Fibroblast of skin of left quadriceps (primary cell): ENCODE data around the gene PRDM5.

ENCODE experiments used
- DNase-seq, 2 experiments: peaks; one replicate each; pipeline ENCODE4 v3.0.0-alpha.2; 2013; ENCODE audit warnings: low read depth in 2 of 2

Gene PRDM5

DNA sequence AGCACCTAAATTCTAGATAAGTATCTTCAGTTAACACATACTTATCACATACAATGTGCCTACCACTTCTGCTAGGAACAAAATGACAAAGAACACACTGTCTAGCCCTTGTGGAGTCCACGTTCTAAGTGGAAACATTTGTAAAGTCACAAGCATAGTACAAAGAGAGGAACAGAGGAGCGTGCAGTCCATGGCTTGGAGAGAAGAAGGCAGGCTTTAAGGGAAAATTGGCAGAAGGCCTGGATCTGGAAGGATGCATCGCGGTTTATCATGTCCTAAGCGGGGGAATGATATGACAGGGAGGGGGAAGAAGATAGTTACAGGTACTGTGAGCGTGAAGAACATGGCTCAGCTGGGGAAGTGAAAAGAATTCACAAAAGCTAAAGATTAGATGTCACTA, 218.0 kb downstream of the PRDM5 start:
- DNase-seq, result no peak

DNA sequence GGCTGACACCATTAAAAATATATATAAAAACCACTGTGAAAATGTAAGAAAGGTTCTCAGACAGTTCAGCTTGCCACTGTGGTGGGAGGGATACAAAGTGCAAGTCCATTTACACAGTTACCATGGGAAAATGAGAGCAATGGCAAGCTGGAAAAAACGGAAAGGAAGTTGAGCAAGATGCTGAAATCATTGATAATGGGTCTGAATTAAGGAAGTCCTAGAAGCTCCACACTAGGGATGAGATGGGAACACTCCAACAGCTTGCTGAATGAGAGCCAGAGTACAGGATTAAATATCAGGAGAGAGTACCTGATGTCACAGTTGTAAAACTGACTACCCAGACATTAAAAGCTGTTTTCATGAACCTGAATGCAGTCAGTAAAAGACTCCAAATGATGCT, 218.6 kb downstream of the PRDM5 start:
- no peak for DNase-seq

DNA sequence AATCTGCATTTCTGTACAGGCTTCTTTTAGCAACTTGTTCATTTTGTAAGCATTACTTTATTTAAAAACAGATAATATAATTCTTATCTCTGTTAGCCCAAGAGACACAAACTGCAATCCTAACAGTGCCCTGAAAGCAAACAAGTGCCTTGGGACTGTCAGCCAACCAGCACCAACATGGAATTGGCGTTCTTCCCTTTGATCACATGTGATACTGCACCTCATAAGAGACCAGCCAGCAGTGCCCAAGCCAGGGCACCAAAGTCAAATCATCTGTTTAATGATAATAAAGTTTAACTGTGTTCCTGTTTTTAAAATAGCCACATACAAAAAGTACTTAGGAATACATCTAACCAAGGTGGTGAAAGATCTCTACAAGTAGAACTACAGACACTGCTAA, 223.2 kb downstream of the PRDM5 start:
- no peak for DNase-seq

DNA sequence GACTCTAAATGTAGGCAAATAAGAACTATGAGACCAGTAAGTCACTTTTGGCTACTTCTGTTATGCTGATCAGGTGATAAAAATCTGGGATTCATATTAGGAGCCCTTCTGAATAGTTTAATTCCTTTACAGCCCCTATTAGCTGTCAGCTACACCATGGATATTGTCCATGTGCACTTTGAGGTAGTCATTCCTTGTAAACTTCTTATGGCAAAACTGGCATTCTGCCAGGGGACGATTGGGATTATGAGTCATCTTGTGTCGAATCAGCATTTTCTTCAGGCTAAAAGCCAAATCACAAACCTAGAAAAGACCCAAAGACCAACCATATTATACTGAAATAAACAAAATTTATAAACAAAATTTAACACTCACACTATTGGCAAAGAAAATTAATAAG, 227.6 kb downstream of the PRDM5 start:
- DNase-seq, result peak; percentile 50 to 53

DNA sequence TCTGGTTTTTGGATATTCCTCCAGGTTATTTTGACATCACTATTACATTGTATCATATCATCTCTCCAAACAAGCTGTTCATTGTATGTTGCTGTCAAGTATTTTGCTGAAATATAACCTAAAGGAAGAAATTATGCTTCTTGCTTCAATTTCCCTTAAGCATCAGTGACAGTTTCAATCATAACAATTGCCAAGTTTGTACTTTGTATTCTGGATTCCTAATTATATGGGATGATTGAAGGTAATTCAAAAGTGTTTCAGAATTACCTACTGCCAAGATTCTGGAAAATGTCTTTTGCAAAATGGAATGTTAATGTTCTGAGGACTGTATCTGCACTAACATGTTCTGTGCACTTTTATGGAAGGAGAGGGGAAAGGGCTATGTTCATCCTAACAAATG, 228.7 kb downstream of the PRDM5 start:
- no peak for DNase-seq

DNA sequence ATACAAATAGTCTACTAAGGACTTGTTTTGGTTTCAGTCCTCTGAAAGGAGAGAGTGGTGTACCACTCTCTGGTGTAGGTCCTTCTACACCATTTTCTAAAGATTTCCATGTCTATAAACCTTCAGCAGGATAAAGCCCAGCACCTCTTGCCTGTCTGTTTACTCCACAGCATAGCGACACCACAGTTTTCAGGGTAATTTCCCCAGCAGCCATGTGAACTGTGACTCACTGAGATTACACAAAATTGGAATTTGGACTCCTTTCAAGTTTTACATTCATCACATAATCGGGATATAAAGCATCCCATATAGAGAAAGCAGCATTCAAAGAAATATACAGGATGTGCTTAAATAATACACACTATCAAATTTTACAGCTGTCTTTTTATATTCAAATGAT, 229.6 kb downstream of the PRDM5 start:
- DNase-seq, result peak; percentile 81 to 85

DNA sequence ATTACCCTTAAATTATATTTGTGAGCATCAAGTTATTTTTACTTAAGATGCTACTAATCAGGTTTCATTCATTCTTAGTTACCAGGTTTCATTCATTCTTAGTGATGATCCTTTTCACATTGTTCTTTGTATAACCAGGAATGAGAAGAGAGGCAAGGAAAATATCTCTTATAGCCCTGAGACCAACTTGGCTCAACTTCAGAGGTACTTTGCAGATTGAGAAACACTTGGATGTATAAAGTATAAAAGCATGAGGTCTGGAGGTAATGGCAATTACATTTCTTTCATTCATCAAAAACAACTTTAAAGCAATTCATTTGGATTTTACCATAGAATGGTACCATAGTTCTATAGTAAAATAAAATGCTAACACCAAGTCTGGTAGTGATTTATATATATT, 231.0 kb downstream of the PRDM5 start:
- DNase-seq, result no peak

DNA sequence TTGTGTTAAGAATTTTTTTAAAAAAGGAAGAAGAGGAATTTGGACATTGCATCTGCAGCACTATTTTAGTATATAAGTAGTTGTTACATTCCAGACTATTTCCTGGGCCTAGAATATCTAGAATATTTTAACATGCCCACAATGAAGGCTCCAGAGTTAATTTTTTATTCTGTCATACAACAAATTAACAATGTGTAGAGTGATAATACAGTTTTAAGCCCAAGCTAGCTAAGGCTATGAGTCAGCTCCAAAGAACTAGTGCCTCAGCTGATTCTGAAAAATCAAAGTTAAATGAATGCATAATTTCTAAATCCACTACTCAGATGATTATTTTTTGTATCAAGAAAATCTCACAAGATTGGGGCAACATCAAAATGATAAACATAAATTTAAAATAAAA, 231.4 kb downstream of the PRDM5 start:
- no peak for DNase-seq

DNA sequence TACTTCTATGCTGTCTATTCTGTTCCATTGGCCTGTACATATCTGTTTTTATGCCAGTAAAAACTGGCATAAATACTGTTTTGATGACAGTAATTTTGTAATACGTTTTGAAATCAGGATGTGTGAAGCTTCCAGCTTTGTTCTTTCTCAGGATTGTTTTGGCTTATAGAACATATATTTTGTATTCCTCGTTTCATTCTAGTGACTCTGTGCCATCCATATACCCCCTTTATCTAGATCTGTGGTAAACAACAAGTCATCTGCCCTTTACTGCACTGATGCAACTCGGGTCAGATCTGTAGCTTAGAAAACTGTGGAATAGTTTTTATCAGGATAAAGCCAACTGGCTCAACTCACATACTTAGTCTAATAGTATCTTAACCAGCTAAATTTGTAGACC, 233.7 kb downstream of the PRDM5 start:
- no peak for DNase-seq

DNA sequence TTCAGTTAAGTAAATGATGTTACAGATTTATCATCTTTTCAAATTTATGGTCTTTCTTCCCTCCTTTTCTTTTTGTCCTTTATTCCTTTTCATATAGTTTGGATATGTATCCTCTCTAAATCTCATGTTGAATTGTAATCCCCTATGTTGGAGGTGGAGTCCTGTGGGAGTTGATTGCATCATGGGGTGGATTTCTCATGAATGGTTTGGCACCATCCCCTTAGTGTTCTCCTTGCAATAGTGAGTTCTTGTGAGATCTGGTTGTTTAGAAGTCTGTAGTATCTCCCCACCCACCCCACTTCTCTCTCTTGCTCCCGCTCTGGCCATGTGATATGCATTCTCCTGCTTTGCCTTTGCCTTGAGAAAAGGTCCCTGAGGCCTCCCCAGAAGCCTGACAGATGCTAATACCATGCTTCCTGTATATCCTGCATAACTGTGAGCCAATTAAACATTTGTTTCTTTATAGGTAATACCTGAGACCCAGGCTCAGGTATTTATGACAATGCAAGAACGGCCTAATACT, 236.7 kb downstream of the PRDM5 start:
- DNase-seq, result no peak

DNA sequence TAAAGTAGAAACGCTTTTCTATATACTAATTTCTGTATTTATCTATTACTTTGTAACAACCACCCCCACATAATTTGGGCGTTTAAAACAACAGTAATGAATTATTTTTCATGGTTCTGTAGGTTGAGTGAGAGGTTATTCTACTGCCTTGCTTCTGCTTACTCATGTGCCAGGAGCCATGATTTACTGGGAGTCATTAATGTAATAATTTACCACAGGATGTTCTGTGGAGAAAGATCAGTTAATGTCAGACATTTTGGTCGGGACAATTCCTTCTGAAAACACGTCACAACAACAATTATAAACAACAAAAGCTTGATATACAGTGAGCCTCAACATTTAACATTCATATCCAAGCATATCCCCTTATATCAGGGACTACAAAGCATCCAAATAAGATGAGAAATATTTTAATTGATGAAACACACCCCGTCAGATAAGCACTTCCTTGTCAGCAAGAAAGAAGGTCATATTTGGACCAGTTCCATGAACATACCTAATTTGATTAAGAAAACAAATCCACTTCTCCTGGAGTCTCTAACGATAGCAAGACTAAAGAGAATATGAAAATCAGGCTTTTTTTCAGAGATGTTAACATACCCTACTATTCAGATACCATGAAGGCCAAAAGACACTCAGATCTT, 238.5 kb downstream of the PRDM5 start:
- DNase-seq, result no peak

DNA sequence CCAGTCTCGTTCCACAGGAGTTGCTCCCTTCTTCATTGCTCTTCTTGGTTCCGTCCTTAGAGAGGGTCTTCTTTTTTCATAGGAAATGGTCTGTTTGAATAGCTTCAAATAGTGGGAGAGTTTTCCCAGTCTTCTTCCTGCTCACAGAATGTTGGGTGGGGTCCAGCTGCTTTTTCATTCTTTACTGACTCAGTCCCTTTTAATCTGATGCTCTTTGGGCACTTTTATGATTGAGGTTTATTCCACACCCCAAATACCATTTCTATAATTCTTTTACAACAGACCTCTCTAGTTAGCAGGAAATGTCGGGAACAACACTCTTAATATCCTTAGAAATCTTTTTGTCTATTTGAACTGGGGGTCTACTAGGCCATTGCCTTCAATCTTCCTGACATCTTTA, 239.5 kb downstream of the PRDM5 start:
- DNase-seq, result no peak

DNA sequence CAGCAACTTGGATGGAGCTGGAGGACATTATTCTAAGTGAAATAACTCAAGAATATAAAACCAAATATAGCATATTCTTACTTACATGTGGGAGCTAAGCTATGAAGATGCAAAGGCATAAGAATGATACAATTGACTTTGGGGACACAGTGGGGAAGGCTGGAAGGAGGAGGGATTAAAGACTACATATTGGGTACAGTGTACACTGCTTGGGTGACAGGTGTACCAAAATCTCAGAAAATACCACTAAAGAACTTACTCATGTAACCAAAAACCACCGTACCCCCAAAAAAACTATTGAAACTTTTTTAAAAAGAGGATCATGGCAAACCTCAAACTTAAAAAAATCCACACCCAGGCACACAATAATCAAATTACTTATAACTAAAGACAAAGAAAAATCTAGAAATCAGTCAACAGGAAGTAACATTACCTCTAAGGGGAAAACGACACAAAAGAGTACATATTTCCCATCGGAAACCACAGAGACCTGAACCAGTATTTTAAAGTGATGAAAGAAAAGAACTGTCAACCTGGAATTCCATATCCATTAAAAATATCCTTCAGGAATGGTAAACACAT, 241.8 kb downstream of the PRDM5 start:
- no peak for DNase-seq

DNA sequence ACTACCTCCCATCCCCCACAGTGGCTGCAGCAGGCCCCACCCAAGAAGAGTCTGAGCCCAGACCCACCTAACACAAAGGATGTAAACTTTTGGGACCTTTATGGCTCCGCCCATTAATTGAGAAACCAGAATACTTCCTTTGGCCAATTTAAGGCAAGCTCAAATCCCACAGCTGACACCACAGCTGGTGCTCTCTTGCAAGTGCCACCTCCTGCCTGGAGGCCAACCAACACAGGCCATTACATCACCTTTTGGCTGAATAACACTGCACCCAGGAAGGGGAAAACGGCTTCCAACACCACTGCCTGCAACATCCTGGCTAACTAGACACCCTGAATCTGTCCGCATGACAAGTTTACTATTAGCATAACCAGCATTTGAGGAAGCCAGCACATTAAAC, 248.8 kb downstream of the PRDM5 start:
- DNase-seq, result no peak

DNA sequence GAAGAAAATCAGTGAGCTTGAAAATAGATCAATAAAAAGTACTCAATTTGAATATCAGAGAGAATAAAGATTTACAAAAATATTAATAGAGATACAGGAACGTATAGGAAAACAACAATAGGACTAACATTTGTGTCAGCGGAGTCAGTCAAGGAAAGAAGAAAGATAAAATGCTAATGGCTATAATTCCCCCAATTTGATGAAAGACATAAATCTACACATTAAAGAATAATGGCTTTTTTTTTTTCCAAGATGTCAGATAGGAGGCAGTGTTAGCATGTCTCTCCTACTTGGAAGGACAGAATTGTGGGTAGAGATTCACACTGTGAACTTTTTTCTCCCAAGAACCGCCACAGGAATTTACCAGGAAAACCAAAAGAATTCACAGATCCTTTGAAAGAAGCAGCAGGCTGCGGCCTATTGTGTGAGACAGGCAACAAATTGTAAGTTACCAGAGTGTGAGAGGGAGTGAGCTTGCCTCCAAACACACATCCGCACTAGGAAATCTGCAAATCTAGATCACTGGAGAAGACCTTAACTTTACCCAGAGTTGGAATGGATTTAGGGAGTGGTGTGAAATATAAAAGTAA, 249.9 kb downstream of the PRDM5 start:
- peak in 1 of 2 experiments; percentile 7 for DNase-seq

DNA sequence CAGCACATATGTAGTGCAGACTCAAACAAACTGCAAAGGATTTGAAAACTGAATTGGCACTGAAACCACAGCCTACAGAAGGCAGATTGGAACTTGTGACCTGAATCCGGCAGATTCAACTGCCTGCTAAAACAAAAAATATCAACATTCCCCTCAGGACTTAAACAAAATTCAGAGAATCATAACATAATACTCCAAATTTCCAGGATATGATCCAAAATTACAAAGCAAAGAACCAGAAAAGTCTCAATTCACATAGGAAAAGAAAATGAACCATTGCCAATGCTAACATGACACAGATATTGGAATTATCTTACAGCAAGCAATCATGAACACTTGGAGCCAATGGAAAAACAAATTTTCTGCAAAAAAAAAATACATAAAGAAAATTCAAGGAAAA, 250.4 kb downstream of the PRDM5 start:
- no peak for DNase-seq

DNA sequence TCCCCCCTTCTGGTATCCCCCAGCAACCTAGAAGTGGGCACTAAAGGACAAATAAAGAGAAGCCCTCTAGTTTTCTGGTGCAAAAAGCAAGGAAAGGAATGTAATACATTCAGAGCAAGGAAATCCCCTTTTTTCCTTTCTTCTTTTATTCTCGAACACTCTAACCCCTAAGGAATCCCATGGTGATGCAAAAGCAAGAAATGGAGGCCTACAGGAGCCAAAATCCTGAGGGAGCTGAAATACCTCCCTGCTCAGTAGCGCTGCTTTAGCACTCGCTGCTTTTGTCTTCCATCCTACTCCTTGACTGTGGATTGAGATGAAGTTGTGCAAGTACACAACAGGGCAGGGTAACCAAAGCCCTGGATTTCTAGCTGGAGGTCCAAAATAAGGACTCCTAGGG, 251.0 kb downstream of the PRDM5 start:
- no peak for DNase-seq

DNA sequence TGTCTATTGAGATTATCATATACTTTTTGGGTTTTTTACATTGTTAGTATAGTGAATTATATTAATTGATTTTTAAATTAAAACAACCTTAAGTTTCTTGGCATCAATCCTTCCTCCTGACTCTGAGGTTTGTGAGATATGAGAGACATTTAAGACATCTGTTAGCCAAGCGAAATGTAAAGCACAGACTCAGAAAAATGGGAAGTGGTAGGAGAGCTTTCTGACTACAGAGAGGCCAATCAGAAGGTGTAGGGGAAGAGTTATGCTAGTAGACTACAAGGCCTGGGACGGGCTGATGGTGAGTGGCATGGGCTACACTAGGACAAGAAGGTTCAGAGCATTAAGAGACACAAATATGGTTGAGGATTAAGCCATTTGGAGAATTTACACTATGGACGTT, 255.4 kb downstream of the PRDM5 start:
- DNase-seq, result no peak

DNA sequence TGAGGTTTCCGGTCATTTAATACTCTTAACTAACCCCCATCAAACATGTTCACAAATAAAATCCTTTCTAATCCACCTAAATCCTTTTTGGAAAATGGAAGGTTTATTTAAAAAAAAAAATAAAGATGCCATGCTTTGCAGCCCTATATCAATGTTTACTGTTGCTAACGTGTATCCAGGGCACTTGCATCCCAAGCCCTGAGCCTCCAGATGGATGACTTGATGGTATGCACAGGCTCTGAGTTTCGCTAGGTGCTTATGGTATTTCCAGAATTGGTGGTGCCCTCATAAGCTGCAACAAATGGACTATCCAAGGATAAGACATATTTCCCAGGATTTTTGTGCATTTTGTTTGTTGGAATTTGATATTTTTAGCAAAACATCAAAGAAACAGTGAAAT, 257.7 kb downstream of the PRDM5 start:
- DNase-seq, result no peak

DNA sequence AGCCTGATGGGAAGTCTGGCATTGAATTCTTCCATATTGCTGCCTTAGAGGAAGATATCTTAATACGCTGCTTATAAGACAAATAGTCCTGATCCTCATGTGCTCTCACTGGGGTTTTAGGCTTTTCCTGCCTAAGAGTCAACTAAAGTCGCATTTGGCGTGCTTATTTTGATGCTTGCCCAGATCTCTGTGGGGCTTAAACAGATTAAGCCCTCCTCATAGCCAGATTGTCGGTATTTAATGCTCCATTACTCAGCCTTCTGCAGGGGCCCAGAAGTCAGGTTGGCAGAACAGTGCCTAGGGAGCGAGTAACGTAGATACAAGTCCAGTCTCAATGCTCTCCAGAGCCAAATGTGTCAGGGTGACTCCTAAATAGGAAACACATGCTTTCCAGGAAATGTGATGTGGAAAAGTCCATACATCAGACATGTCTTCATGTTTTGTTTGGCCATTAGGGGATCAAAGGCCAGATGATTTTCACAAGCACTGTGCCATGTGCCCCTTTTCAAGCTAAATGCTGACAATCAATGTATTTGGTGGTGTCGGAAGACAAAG, 262.8 kb downstream of the PRDM5 start:
- DNase-seq, result no peak

DNA sequence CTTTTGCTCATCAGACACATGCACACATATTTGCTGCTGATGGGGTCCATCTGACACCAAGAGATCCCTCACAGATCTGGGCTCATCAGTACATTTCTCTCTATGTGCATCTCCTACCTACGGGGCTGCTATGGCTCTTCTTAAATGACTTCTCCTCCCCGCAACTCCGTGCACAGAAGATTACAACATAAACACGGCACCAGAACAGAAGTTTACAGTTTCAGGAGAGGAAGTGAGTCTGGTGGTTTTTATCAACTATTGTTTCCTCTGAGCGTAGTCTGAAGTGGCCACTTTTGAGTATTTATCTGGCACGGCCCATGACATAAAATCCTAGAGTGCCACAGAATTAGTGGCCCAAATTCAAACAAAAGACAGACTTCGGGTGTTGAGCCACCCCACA, 263.8 kb downstream of the PRDM5 start:
- no peak for DNase-seq

DNA sequence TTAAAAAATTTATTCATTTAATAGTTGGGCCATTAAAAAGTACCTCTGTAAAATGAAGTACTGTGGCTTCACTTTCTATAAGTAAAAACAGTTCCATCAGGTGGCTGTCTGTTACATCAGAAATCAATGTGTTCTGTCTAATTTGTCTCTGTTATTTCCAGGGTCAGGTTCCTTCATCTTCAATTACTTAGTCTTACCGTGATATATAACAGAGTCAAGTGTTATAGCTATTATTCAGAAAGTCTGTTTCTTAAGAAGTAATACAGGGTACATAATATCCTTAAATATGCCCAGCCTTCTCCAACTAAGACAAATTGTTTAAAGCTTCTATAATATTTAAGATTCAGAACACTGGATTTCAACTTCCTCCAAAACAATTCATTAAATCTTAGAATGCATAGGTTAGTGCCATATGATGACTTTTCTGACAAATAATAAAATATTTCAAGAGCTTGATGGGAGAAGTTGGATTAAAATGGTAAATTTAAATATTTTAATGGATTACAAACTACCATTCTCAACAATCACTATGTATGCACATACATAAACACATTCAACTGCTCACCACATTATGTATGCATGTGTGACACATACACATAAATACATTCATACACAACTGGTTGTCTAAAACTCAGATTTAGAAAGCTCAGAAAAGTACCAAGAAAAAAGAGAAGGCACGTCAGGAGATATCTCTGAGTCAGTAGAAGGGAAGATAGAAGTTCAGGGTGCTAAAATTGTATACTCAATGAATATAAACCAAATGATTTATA, 268.5 kb downstream of the PRDM5 start:
- no peak for DNase-seq
